ENCODE results near the gene XK. TPM values are rescaled to one million over a fixed set of nuclear protein-coding genes. Genes with fewer than 3 reads are reported as not detected.
"Not testable (repeated sequence)": the region's sequence is repeated elsewhere in the genome, so short reads cannot be mapped to it uniquely, and the experiment has no call there.

XK gene
- total RNA-seq, 4 donors from 2014 or later = 1.1 to 2.3 (median 1.7) TPM

- H3K9me3 ChIP-seq = no peaks in the 10 kb centered on the region
- 76% methylated on average over 1 of the region's 1 CpG for WGBS
- no peak overlapping the region for H3K27ac ChIP-seq
- no peaks in the 10 kb centered on the region for H3K36me3 ChIP-seq
- no peak for DNase-seq (ENCODE audit: low spot score in 2 of 2)
- TF ChIP-seq POLR2A (IDR thresholded peaks at IDR 0.05) (no peak), EP300 (IDR thresholded peaks at IDR 0.05) (no peak)
- no peaks in the 10 kb centered on the region for H3K4me1 ChIP-seq
- H3K4me3 ChIP-seq = no peak overlapping the region
- H3K27me3 ChIP-seq = no peaks in the 10 kb centered on the region
Measured at GRCh38 chrX:37759351-37759750, 73.8 kb downstream of the XK start.

- WGBS = 72% methylated on average over 2 of the region's 2 CpGs
- Histone ChIP-seq H3K27me3 (no peaks in the 10 kb centered on the region), H3K9me3 (no peaks in the 10 kb centered on the region), H3K27ac (no peak overlapping the region), H3K36me3 (no peaks in the 10 kb centered on the region), H3K4me3 (no peak overlapping the region), H3K4me1 (no peaks in the 10 kb centered on the region)
- no peak for TF ChIP-seq CTCF (IDR thresholded peaks at IDR 0.05)
- no peak for TF ChIP-seq EP300 (IDR thresholded peaks at IDR 0.05)
- no peak for TF ChIP-seq POLR2AphosphoS5 (IDR thresholded peaks at IDR 0.05)
- TF ChIP-seq POLR2A (IDR thresholded peaks at IDR 0.05) = no peak
- no peak for DNase-seq (ENCODE audit: low spot score in 2 of 2)
Measured at GRCh38 chrX:37759878-37760418, 74.4 kb downstream of the XK start.

GRCh38 chrX:37763400-37763799 is 77.8 kb downstream of the XK start:
- Histone ChIP-seq H3K4me3 (no peak overlapping the region), H3K36me3 (no peaks in the 10 kb centered on the region), H3K27ac (no peak overlapping the region), H3K27me3 (no peaks in the 10 kb centered on the region), H3K4me1 (no peaks in the 10 kb centered on the region), H3K9me3 (no peaks in the 10 kb centered on the region)
- no peak for DNase-seq (ENCODE audit: low spot score in 2 of 2)
- TF ChIP-seq EP300 (IDR thresholded peaks at IDR 0.05) = no peak
- no peak for TF ChIP-seq POLR2A (IDR thresholded peaks at IDR 0.05)
- no peak for TF ChIP-seq POLR2AphosphoS5 (IDR thresholded peaks at IDR 0.05)
- no peak for TF ChIP-seq CTCF (IDR thresholded peaks at IDR 0.05)

- H3K36me3 ChIP-seq = no peaks in the 10 kb centered on the region
- no peaks in the 10 kb centered on the region for H3K27me3 ChIP-seq
- no peak for DNase-seq (ENCODE audit: low spot score in 2 of 2)
- no peaks in the 10 kb centered on the region for H3K4me1 ChIP-seq
- H3K9me3 ChIP-seq = no peaks in the 10 kb centered on the region
- no peak overlapping the region for H3K4me3 ChIP-seq
- TF ChIP-seq POLR2A (IDR thresholded peaks at IDR 0.05) = no peak
- no peak for TF ChIP-seq CTCF (IDR thresholded peaks at IDR 0.05)
- TF ChIP-seq POLR2AphosphoS5 (IDR thresholded peaks at IDR 0.05) = no peak
- no peak for TF ChIP-seq EP300 (IDR thresholded peaks at IDR 0.05)
- H3K27ac ChIP-seq = no peak overlapping the region
Measured at GRCh38 chrX:37765507-37765906, 79.9 kb downstream of the XK start.

GRCh38 chrX:37767430-37767829 is 81.8 kb downstream of the XK start:
- Histone ChIP-seq H3K27me3 (no peaks in the 10 kb centered on the region), H3K27ac (no peak overlapping the region), H3K4me1 (no peaks in the 10 kb centered on the region), H3K4me3 (no peak overlapping the region), H3K36me3 (no peaks in the 10 kb centered on the region), H3K9me3 (no peaks in the 10 kb centered on the region)
- no peak for TF ChIP-seq POLR2AphosphoS5 (IDR thresholded peaks at IDR 0.05)
- no peak for TF ChIP-seq EP300 (IDR thresholded peaks at IDR 0.05)
- no peak for TF ChIP-seq POLR2A (IDR thresholded peaks at IDR 0.05)
- TF ChIP-seq CTCF (IDR thresholded peaks at IDR 0.05) = no peak
- no peak for DNase-seq (ENCODE audit: low spot score in 2 of 2)
- WGBS = 29% methylated on average over 1 of the region's 1 CpG

GRCh38 chrX:37768866-37769265 is 83.3 kb downstream of the XK start:
- 94% methylated on average over 8 of the region's 9 CpGs for WGBS
- not testable (repeated sequence) for H3K27me3 ChIP-seq; H3K4me3 ChIP-seq; H3K9me3 ChIP-seq; DNase-seq (ENCODE audit: low spot score in 2 of 2); H3K4me1 ChIP-seq; H3K36me3 ChIP-seq; H3K27ac ChIP-seq
